Mucosa of stomach (tissue), 1 donor: ENCODE data around the gene RAB27B.

ENCODE experiments used
- H3K27me3 ChIP-seq: one replicate; pipeline ENCODE4 v1.7.0; 2013; ENCODE audit warnings: mild to moderate bottlenecking, low read length; ENCODE audit not compliant: control insufficient read depth, insufficient read depth
- H3K36me3 ChIP-seq: one replicate; pipeline ENCODE4 v1.7.0; 2013; ENCODE audit warnings: low read length; ENCODE audit not compliant: control insufficient read depth, insufficient read depth
- H3K4me1 ChIP-seq: one replicate; pipeline ENCODE4 v1.7.0; 2013; ENCODE audit warnings: mild to moderate bottlenecking, low read length; ENCODE audit not compliant: control insufficient read depth, insufficient read depth
- H3K4me3 ChIP-seq: one replicate; pipeline ENCODE4 v1.7.0; 2013; ENCODE audit warnings: low read length
- H3K9ac ChIP-seq: one replicate; pipeline ENCODE4 v1.7.0; 2013; ENCODE audit warnings: mild to moderate bottlenecking, low read length, moderate library complexity
- H3K9me3 ChIP-seq: one replicate; pipeline ENCODE4 v1.7.0; 2013; ENCODE audit warnings: mild to moderate bottlenecking, low read length, moderate library complexity; ENCODE audit not compliant: control insufficient read depth
- donor health status: Pancreatic carcinoma.

The RAB27B gene, protein sequence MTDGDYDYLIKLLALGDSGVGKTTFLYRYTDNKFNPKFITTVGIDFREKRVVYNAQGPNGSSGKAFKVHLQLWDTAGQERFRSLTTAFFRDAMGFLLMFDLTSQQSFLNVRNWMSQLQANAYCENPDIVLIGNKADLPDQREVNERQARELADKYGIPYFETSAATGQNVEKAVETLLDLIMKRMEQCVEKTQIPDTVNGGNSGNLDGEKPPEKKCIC

DNA sequence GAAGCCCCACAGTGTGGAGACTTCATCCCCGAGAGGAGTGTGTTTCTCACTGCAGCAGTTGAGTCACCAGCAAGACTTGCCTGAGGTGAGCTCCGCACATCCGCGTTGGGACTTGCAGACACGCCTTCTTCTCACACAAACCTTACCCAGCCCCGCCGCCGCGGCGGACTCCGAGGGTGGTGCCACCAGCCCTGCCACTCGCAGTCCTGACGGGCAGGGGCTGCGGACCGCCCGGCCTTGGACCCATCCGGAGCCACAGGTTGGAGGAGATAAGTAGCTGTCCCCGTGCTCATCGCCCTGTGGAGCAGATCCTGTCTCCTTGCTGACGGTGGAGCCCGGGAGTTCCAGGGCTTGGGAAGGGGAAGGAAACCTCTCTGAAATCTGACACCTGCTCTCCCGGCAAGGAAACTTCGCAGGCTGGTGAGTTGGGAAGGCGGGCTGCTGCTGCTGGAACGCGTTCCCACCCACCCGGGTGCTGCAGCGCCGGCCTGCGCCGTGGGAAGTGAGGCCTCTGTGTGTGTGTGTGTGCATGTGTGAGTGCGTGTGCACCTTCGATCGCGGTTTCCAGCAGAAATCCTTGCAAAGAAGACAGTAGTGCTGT, at the start of gene RAB27B:
RAB27B (plus strand) TSS at position 197 of the 601 bp plus-strand sequence. CDS start 49,109 bp downstream, outside the sequence.
- Histone ChIP-seq H3K27me3 (no peaks in the 10 kb centered on the region), H3K36me3 (no peaks in the 10 kb centered on the region), H3K4me1 (peaks cover 6% of the 10 kb centered on the region), H3K4me3 (peak within 1 kb of the TSS; percentile 53), H3K9me3 (no peaks in the 10 kb centered on the region), H3K9ac (peak within 1 kb of the TSS; percentile 61)

DNA sequence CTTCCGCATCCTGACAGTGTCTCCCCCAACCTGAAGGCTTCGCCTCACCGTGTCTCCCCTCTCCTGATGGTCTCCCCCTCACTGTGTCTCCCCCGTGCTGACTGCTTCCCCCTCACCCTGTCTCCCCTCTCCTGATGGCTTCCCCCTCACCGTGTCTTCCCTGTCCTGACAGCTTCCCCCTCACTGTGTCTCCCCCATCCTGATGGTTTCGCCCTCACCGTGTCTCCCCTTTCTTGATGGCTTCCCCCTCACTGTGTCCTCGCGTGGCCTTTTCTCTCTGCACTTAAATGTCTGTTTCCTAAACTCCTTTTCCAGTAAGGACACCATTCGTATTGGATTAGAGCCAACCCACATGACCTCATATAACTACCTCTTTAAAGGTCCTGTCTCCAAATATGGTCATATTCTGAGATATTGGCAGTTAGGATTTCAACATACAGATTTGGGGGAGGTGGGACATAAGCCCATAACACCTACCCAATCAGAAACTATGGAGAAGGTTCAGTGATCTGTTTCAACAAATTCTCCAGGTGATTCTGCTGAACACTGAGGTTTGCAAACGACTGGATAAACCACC, 47.9 kb upstream of the RAB27B start:
- no peak overlapping the region for H3K4me3 ChIP-seq
- no peak overlapping the region for H3K9ac ChIP-seq
- H3K27me3 ChIP-seq, result no peaks in the 10 kb centered on the region
- H3K9me3 ChIP-seq, result no peaks in the 10 kb centered on the region
- no peaks in the 10 kb centered on the region for H3K36me3 ChIP-seq
- H3K4me1 ChIP-seq, result peaks cover 37% of the 10 kb centered on the region

DNA sequence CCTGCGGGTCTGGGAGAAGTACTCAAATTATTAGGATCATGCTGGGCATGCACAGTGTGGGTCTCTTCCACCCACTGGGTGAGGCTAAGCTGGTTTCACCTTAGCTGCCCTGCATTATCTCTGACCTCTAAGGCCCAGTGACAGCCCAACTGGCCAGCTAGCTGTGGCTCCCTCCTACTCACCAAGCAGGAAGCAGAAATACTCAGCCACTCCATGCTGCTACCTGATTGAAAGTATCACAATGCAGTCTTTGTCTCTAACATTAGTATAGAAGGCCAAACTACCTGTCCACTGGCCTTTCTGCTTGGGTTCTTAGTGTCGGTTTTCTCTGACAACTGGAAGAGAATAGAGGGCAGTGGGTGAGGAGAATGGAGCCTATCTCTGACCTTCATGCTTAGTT, 47.3 kb upstream of the RAB27B start:
- Histone ChIP-seq H3K9ac (no peak overlapping the region), H3K27me3 (no peaks in the 10 kb centered on the region), H3K9me3 (no peaks in the 10 kb centered on the region), H3K36me3 (no peaks in the 10 kb centered on the region), H3K4me1 (peaks cover 31% of the 10 kb centered on the region), H3K4me3 (no peak overlapping the region)

DNA sequence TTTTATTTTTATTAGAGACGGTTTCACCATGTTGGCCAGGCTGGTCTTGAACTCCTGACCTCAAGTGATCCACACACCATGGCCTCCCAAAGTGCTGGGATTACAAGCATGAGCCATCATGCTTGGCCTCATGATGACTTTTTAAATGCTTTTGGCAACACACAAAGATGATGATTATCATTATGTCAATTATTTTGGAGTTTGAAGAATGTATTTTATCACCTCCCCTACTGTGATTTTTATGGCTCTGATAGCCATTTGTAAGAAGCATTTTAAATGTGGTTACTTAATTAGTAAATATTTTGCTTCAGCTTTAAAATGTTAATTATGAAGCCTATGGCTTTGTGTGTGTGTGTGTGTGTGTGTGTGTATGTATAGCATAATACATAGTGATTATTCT, 45.1 kb upstream of the RAB27B start:
- Histone ChIP-seq H3K4me1 (peaks cover 19% of the 10 kb centered on the region), H3K9ac (no peak overlapping the region), H3K36me3 (no peaks in the 10 kb centered on the region), H3K4me3 (no peak overlapping the region), H3K9me3 (no peaks in the 10 kb centered on the region), H3K27me3 (no peaks in the 10 kb centered on the region)

DNA sequence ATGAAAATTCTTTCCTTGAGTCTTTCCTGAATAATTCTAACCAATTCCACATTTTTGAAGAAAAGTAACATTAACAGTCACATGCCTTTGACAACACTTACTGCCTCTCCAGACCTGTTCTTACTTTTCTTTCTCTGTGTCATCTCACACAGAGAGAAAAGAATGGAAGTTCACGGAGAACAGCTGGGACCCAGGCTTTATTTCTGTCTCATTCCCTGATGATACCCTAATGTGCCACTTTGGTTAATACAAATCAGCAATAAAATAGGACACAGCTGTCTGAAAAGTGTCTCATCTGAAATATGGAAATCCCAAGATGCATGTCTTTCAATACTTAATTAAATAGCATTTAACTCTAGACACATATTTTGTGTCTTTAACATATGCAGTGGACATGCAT, 42.1 kb upstream of the RAB27B start:
- H3K9me3 ChIP-seq, result no peaks in the 10 kb centered on the region
- no peak overlapping the region for H3K9ac ChIP-seq
- no peaks in the 10 kb centered on the region for H3K36me3 ChIP-seq
- H3K27me3 ChIP-seq, result no peaks in the 10 kb centered on the region
- no peak overlapping the region for H3K4me3 ChIP-seq
- peaks cover 8% of the 10 kb centered on the region for H3K4me1 ChIP-seq

DNA sequence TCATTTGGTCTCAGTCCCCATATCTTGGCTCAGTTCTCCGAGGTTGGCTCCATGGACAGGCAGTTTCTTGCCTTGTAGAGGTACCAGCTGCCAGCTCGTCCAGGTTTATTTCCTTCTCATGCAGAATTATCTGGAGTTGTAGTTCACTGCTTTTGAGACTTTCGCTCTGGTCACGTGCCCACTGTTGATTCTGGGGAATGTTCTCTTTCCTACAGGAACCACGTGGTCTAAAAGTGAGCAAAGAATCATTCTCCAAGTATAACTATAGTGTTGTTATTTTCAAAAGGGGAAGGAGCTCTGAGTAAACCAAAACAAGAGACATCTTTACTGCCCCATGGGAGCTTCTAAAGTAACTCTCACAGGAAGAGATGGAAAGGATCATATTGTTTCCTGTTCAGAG, 41.2 kb upstream of the RAB27B start:
- Histone ChIP-seq H3K36me3 (no peaks in the 10 kb centered on the region), H3K4me1 (peaks cover 5% of the 10 kb centered on the region), H3K9ac (no peak overlapping the region), H3K9me3 (no peaks in the 10 kb centered on the region), H3K4me3 (no peak overlapping the region), H3K27me3 (no peaks in the 10 kb centered on the region)

DNA sequence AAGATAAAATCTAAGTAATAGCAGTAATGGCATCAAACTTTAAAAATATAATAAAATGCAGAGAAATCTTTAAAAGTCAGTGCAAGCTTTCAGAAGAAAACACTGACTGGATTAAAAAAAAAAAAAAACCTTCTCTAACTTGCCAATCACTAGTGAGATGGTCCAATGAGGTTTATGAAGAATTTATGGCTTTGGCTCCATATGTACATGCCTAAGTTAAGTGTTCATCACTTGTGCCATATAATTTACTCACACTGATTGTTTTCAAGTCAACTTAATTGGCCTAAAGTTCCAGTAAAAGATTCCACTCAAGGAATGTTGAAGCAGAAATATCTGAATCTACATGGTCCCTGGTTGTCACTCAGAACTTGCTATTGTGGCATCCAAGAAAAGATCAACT, 40.7 kb upstream of the RAB27B start:
- Histone ChIP-seq H3K9me3 (no peaks in the 10 kb centered on the region), H3K4me1 (peaks cover 5% of the 10 kb centered on the region), H3K4me3 (no peak overlapping the region), H3K27me3 (no peaks in the 10 kb centered on the region), H3K36me3 (no peaks in the 10 kb centered on the region), H3K9ac (no peak overlapping the region)

DNA sequence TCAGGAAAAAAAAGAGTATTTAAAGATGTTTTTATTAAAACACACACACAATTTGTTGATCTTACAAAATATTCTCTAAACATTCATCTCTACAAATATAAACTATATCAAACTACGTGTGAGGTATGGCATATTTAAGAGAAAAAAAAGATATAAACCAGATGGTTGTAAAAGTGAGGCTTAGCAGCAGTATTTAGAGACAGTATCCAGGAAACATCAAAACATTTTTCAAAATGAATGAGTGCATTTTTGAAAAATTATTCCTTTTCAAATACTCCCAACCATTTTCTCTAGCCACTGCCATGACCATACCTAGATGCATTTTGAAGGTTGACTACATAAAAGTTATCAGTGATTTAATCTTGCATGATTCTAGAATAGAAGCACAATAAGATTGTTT, 38.2 kb upstream of the RAB27B start:
- Histone ChIP-seq H3K4me1 (peaks cover 5% of the 10 kb centered on the region), H3K36me3 (no peaks in the 10 kb centered on the region), H3K27me3 (no peaks in the 10 kb centered on the region), H3K9ac (no peak overlapping the region), H3K9me3 (no peaks in the 10 kb centered on the region), H3K4me3 (no peak overlapping the region)

DNA sequence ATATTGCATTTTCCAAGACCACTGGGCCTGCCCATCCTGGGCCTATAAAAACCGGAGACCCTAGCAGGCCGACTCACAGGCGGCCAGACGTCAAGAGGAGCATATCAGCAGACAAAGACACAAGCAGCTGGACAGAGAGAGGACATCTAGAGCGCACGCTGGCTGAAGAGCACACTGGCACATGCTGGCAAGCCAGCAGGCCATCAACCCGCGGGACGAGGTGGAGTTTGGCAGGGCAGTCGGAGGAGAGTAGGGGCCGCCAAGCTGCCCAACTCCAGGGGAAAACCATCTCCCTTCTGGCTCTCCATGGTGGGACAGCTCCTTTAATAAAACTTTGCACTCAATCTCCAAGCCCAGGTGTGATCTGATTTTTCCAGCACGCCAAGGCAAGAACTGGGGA, 36.6 kb upstream of the RAB27B start:
- Histone ChIP-seq H3K4me3 (no peak overlapping the region), H3K9me3 (no peaks in the 10 kb centered on the region), H3K4me1 (peaks cover 5% of the 10 kb centered on the region), H3K36me3 (no peaks in the 10 kb centered on the region), H3K27me3 (no peaks in the 10 kb centered on the region), H3K9ac (no peak overlapping the region)

DNA sequence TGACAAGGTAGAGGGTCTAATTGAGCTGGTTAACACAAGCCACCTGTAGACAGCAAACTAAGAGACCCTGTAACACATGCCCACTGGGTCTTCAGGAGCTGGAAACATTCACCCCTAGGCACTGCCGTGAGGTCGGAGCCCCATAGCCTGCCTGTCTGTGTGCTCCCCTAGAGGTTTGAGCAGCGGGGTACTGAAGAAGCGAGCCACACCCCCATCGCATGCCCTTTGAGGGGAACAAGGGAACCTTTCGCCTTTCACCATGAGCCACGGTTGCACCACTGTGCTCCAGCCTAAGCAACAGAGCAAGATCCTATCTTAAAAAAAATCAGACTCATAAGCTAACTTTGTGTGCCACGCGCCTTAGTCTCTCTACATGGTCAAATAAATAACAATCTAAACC, 36.2 kb upstream of the RAB27B start:
- Histone ChIP-seq H3K9me3 (no peaks in the 10 kb centered on the region), H3K4me1 (peaks cover 1% of the 10 kb centered on the region), H3K36me3 (no peaks in the 10 kb centered on the region), H3K4me3 (no peak overlapping the region), H3K27me3 (no peaks in the 10 kb centered on the region), H3K9ac (no peak overlapping the region)

DNA sequence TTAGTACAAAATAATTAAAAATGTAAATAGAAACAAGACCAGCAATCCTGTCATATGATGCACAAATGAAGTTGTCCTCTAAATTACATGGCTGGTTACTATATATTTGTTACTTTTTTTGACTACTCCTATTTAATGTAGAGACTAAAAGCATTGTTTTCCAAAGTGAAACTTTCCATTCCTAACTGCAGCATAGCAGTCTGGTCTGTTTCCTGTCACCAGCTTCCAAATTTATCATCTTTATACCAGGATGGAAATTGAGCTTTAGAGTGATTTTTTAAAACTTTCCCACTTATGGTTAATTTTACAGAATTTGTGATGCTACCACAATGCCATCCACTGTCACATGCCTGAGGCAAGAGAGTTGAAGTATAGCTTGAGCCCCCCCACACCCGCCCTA, 33.5 kb upstream of the RAB27B start:
- Histone ChIP-seq H3K36me3 (no peaks in the 10 kb centered on the region), H3K4me1 (no peaks in the 10 kb centered on the region), H3K27me3 (no peaks in the 10 kb centered on the region), H3K4me3 (no peak overlapping the region), H3K9me3 (no peaks in the 10 kb centered on the region), H3K9ac (no peak overlapping the region)

DNA sequence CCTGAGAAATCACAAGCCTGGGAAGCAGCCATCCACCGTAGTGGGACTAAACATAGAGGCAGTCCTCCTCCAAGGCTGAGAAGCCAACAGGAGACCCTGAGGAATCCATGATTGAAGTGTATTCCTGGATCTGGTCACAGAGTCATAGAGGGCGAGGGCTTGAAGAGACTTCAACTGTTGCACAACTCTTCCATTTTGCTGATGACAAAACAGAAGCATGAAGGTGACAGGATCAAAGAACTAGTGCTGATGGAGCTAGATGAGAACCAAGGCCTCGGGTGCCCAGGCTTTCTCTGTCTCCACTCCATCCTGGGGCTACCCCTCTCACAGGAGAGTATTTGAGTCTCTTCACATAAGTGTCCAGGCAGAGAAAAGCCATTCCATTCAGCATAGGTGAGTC, 30.1 kb upstream of the RAB27B start:
- no peaks in the 10 kb centered on the region for H3K9me3 ChIP-seq
- no peak overlapping the region for H3K9ac ChIP-seq
- no peaks in the 10 kb centered on the region for H3K27me3 ChIP-seq
- H3K4me3 ChIP-seq, result no peak overlapping the region
- no peaks in the 10 kb centered on the region for H3K36me3 ChIP-seq
- peaks cover 14% of the 10 kb centered on the region for H3K4me1 ChIP-seq
